Glutamatergic neuron (in vitro differentiated cells): ENCODE measurements around the gene POLD3. TPM values are rescaled to one million over a fixed set of nuclear protein-coding genes. Genes with fewer than 3 reads are reported as not detected.
A peak's percentile ranks its signal among the peaks of the same experiment; 100 is the strongest.

ENCODE experiments used
- DNase-seq: peaks from one replicate; pipeline ENCODE4 v3.0.0; 2022
- H3K27ac Mint-ChIP-seq: one replicate; pipeline ENCODE4 v1.8.0; 2020; ENCODE audit warnings: mild to moderate bottlenecking, mixed read lengths, inconsistent platforms; ENCODE audit not compliant: unreplicated experiment
- H3K27me3 Mint-ChIP-seq: one replicate; pipeline ENCODE4 v1.8.0; 2020; ENCODE audit warnings: mild to moderate bottlenecking, moderate library complexity, mixed read lengths, inconsistent platforms; ENCODE audit not compliant: unreplicated experiment
- H3K36me3 Mint-ChIP-seq: one replicate; pipeline ENCODE4 v1.8.0; 2020; ENCODE audit warnings: mild to moderate bottlenecking, mixed read lengths, inconsistent platforms; ENCODE audit not compliant: unreplicated experiment
- H3K4me1 Mint-ChIP-seq: one replicate; pipeline ENCODE4 v1.8.0; 2020; ENCODE audit warnings: mild to moderate bottlenecking, low read depth, mixed read lengths, inconsistent platforms; ENCODE audit not compliant: unreplicated experiment
- H3K4me3 Mint-ChIP-seq: one replicate; pipeline ENCODE4 v1.8.0; 2020; ENCODE audit warnings: mild to moderate bottlenecking, mixed read lengths, inconsistent platforms; ENCODE audit not compliant: unreplicated experiment
- H3K9me3 Mint-ChIP-seq: one replicate; pipeline ENCODE4 v1.8.0; 2020; ENCODE audit warnings: mild to moderate bottlenecking, moderate library complexity, mixed read lengths, inconsistent platforms; ENCODE audit not compliant: unreplicated experiment
- total RNA-seq: library from RNA; stranded (reverse); fragmentation: NEBNext Ultra II Directional; extraction: Animal tissue kit (Norgen Biotek cat#: 25700); gene quantifications from one replicate; pipeline ENCODE4 v1.2.1, GENCODE V29; 2021; ENCODE audit not compliant: unreplicated experiment
- TF ChIP-seq, protein P1 (sequence below): fragments of 200-600 bp; sonication (generic); IDR thresholded peaks from one replicate; pipeline ENCODE4 v1.5.0; 2021; ENCODE audit not compliant: partially characterized antibody, unreplicated experiment

POLD3 gene
- total RNA-seq, 1 donor from 2014 or later: 9.0 TPM

DNA sequence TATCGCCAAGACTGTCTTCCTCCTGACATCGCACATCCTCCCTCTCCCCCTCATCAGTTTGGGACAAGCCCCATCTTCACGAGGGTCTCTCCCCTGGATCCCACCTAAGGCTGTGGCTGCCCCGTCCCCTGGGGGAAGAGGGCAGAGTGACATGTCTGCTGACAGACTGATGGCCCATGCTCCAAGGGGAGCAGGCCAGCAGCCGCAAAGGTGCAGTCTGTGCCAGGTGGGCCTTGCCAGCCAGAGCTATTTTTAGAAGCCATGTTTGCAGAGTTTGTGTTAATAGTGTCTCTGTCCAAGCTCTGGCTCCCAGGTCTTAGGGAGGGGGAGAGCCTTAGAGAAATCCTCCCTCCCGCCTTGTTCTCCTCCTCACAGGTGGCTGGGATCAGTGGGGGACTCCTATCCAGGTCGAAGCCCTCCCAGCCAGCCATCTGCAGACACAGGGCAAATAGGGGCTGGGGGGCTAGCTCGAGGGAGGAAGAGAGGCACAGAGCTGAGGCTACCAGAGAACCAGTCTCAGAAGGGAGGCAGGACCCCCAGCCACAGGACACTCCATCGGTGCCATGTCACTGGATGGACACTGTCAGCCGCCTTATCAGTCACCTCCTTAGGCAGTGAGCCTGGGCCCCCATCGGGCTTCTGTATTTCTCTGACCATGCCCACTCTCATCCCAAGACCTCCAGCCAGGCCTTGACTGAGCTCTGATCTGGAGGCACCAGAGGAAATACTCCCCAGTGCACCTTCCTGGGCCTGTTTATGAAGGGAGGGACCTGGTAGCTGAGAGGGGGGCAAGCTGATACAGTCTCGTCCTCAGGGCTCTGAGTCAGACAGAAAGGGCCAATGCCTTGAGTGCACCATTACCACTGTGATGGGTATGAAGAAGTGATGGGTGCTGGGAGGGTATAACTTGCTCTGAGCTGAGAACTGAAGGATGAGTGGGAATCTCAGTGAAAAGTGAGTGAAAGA is 89.6 kb downstream of the POLD3 start:
- Mint-ChIP-seq H3K27me3 (peaks cover 11% of the 10 kb centered on the region), H3K4me1 (peaks cover 5% of the 10 kb centered on the region), H3K36me3 (no peaks in the 10 kb centered on the region), H3K9me3 (peaks cover 6% of the 10 kb centered on the region), H3K4me3 (no peak overlapping the region), H3K27ac (no peak overlapping the region)
- no peak for DNase-seq
- TF ChIP-seq, protein P1, sequence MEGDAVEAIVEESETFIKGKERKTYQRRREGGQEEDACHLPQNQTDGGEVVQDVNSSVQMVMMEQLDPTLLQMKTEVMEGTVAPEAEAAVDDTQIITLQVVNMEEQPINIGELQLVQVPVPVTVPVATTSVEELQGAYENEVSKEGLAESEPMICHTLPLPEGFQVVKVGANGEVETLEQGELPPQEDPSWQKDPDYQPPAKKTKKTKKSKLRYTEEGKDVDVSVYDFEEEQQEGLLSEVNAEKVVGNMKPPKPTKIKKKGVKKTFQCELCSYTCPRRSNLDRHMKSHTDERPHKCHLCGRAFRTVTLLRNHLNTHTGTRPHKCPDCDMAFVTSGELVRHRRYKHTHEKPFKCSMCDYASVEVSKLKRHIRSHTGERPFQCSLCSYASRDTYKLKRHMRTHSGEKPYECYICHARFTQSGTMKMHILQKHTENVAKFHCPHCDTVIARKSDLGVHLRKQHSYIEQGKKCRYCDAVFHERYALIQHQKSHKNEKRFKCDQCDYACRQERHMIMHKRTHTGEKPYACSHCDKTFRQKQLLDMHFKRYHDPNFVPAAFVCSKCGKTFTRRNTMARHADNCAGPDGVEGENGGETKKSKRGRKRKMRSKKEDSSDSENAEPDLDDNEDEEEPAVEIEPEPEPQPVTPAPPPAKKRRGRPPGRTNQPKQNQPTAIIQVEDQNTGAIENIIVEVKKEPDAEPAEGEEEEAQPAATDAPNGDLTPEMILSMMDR: no peak

DNA sequence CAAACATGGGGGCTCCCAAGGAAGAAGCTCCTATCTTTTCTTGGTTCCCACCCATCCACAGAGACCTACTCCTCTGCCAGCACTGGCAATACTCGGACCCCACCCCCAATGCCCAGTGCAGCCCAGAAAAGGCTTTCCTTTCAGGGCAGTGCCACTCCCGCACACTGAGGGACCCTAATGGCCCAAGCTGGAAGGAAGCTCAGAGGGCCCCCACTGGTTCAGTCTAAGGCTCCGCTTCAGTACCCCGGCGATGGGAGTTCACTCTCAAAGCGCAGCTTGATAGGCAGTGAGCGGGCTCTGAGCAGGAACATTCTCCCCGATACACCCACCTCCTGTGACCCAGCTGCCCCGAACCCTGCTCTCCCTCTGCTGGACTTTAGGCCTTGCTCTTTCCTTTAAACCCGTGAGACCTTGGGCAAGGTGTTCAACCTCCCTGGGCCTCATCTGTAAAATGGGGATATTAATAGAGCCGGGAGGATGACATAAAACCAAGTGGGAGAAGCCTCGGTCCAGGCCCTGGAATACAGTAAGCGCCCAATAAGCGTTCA is 90.4 kb downstream of the POLD3 start:
- no peak for DNase-seq
- H3K4me1 Mint-ChIP-seq: no peaks in the 10 kb centered on the region
- H3K4me3 Mint-ChIP-seq: no peak overlapping the region
- H3K9me3 Mint-ChIP-seq: peaks cover 4% of the 10 kb centered on the region
- H3K36me3 Mint-ChIP-seq: no peaks in the 10 kb centered on the region
- TF ChIP-seq, protein P1: no peak
- H3K27me3 Mint-ChIP-seq: peaks cover 11% of the 10 kb centered on the region
- H3K27ac Mint-ChIP-seq: no peak overlapping the region

DNA sequence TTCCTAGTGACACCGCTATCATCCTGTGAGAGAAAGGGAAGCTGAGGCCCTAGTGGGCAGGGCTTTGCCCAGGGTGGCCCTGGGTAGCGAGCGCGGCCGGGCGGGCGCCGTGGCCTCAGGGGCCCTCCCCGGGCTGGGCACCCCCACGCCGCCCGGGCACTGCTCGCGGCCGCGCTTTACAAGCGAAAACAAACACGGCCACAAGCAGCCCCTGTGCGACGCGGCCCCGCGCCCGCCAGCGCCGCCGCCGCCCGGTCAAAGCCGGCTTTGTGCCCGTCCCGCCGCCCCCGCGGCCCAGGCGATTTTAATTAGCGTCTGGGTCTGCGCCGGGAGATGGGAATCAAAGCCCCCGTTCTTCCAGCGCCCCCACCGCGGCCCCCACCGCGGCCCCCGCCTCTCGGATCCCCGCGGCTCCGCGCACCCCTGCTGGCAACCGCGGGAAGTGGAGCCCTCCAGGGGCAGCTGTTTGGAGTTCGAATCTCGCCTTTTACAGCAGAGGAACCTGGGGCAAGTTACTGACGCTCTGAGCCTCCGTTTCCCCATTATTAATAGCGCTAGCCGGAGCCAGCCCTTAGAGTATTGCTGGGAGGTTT is 91.0 kb downstream of the POLD3 start:
- Mint-ChIP-seq H3K27ac (no peak overlapping the region), H3K9me3 (peaks cover 4% of the 10 kb centered on the region), H3K36me3 (no peaks in the 10 kb centered on the region), H3K4me1 (no peaks in the 10 kb centered on the region), H3K4me3 (no peak overlapping the region), H3K27me3 (peaks cover 11% of the 10 kb centered on the region)
- peak; percentile 36 for DNase-seq
- TF ChIP-seq, protein P1: peak; percentile 61

DNA sequence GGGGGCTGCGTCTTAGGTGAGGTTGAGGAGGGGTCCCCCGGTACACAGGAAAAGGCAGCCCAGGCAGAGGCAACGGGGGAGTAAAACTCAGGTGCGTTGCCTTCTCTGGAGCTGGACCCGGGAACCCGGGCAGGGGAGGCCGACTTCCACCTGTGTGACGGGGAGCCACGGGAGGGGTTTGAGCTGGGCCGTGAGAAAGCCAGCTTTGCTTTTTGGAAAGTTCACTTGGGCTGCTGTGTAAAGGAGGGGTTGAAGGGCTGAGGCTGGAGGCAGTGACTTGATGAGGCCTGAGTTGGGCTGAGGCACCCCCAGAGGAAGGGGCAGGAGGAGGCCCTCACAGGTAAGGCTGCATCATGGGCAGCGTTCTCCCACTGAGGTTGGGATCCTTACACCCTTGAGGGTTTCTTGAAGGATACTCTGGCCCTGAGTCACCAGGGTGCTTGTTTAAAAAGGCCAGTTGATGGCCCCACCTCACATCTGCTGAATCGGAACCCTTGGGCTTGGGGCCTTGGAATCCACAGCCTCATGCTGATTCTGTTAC is 91.6 kb downstream of the POLD3 start:
- Mint-ChIP-seq H3K36me3 (no peaks in the 10 kb centered on the region), H3K27ac (no peak overlapping the region), H3K4me1 (no peaks in the 10 kb centered on the region), H3K9me3 (peaks cover 4% of the 10 kb centered on the region), H3K27me3 (peaks cover 11% of the 10 kb centered on the region), H3K4me3 (no peak overlapping the region)
- TF ChIP-seq, protein P1: no peak
- DNase-seq: no peak
